ENCODE results near the gene SORBS1.

SORBS1 gene

GRCh38 chr10:95343573-95343972 lies 217.6 kb downstream of the SORBS1 start:
- DNase-seq (ENCODE audit: low read depth), result no peak

- DNase-seq (ENCODE audit: low read depth), result peak; percentile 77
These were observed 219.4 kb downstream of the SORBS1 start for GRCh38 chr10:95341716-95342130.

GRCh38 chr10:95339863-95340262 lies 221.3 kb downstream of the SORBS1 start:
- DNase-seq (ENCODE audit: low read depth), result no peak

- DNase-seq (ENCODE audit: low read depth), result no peak
These were observed 223.6 kb downstream of the SORBS1 start for GRCh38 chr10:95337423-95338160.

GRCh38 chr10:95336702-95337101 lies 224.5 kb downstream of the SORBS1 start:
- DNase-seq (ENCODE audit: low read depth), result no peak

- DNase-seq (ENCODE audit: low read depth), result no peak
These were observed 225.1 kb downstream of the SORBS1 start for GRCh38 chr10:95335933-95336699.

- no peak for DNase-seq (ENCODE audit: low read depth)
These were observed 226.4 kb downstream of the SORBS1 start for GRCh38 chr10:95334805-95335144.

GRCh38 chr10:95333997-95334804 lies 227.0 kb downstream of the SORBS1 start:
- DNase-seq (ENCODE audit: low read depth), result peak; percentile 96

- no peak for DNase-seq (ENCODE audit: low read depth)
These were observed 228.4 kb downstream of the SORBS1 start for GRCh38 chr10:95332666-95333249.

GRCh38 chr10:95331596-95332130 lies 229.5 kb downstream of the SORBS1 start:
- no peak for DNase-seq (ENCODE audit: low read depth)

GRCh38 chr10:95330966-95331453 lies 230.2 kb downstream of the SORBS1 start:
- DNase-seq (ENCODE audit: low read depth), result peak; percentile 21

GRCh38 chr10:95329296-95329695 lies 231.9 kb downstream of the SORBS1 start:
- no peak for DNase-seq (ENCODE audit: low read depth)

- DNase-seq (ENCODE audit: low read depth), result no peak
These were observed 233.2 kb downstream of the SORBS1 start for GRCh38 chr10:95328013-95328412.

- DNase-seq (ENCODE audit: low read depth), result peak; percentile 67
These were observed 233.8 kb downstream of the SORBS1 start for GRCh38 chr10:95327367-95327766.

- DNase-seq (ENCODE audit: low read depth), result no peak
These were observed 234.8 kb downstream of the SORBS1 start for GRCh38 chr10:95326396-95326795.

- no peak for DNase-seq (ENCODE audit: low read depth)
These were observed 235.3 kb downstream of the SORBS1 start for GRCh38 chr10:95325863-95326262.

- DNase-seq (ENCODE audit: low read depth), result no peak
These were observed 236.5 kb downstream of the SORBS1 start for GRCh38 chr10:95324436-95325268.

- DNase-seq (ENCODE audit: low read depth), result no peak
These were observed 239.4 kb downstream of the SORBS1 start for GRCh38 chr10:95321554-95322301.

- peak; percentile 8 for DNase-seq (ENCODE audit: low read depth)
These were observed 241.9 kb downstream of the SORBS1 start for GRCh38 chr10:95319239-95319638.

GRCh38 chr10:95315509-95315908 lies 245.7 kb downstream of the SORBS1 start:
- DNase-seq (ENCODE audit: low read depth), result no peak
